ENCODE data around the gene ZDHHC11B.

GRCh38 chr5:820245-820644 lies 35.7 kb upstream of the ZDHHC11B start:
- TF ChIP-seq, protein P1, sequence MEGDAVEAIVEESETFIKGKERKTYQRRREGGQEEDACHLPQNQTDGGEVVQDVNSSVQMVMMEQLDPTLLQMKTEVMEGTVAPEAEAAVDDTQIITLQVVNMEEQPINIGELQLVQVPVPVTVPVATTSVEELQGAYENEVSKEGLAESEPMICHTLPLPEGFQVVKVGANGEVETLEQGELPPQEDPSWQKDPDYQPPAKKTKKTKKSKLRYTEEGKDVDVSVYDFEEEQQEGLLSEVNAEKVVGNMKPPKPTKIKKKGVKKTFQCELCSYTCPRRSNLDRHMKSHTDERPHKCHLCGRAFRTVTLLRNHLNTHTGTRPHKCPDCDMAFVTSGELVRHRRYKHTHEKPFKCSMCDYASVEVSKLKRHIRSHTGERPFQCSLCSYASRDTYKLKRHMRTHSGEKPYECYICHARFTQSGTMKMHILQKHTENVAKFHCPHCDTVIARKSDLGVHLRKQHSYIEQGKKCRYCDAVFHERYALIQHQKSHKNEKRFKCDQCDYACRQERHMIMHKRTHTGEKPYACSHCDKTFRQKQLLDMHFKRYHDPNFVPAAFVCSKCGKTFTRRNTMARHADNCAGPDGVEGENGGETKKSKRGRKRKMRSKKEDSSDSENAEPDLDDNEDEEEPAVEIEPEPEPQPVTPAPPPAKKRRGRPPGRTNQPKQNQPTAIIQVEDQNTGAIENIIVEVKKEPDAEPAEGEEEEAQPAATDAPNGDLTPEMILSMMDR (IDR thresholded peaks at IDR 0.05), result no peak
- TF ChIP-seq EZH2 (IDR thresholded peaks at IDR 0.05; ENCODE audit: borderline replicate concordance, insufficient read depth, low read depth, low read length, poor library complexity, severe bottlenecking), result no peak
